IPS DF 6.9 (cell line): ENCODE measurements around the gene TDRD15.
"Not testable (repeated sequence)": the region's sequence is repeated elsewhere in the genome, so short reads cannot be mapped to it uniquely, and the experiment has no call there.

Experiments used
- DNase-seq: peaks from one replicate; pipeline ENCODE4 v3.0.0-alpha.2; 2013; ENCODE audit warnings: low read depth, low spot score
- H3K27ac ChIP-seq: one replicate; pipeline ENCODE4 v1.5.1; 2013; ENCODE audit warnings: low read length, control low read depth
- H3K27me3 ChIP-seq: 2 replicates; pipeline ENCODE4 v1.6.1; 2013; ENCODE audit warnings: mild to moderate bottlenecking, low read length; ENCODE audit not compliant: control insufficient read depth, insufficient read depth
- H3K36me3 ChIP-seq: 2 replicates; pipeline ENCODE4 v1.6.1; 2013; ENCODE audit warnings: low read length; ENCODE audit not compliant: control insufficient read depth, insufficient read depth
- H3K4me1 ChIP-seq: 2 replicates; pipeline ENCODE4 v1.6.1; 2013; ENCODE audit warnings: low read length; ENCODE audit not compliant: control insufficient read depth, insufficient read depth
- H3K4me3 ChIP-seq: 2 replicates; pipeline ENCODE4 v1.5.1; 2013; ENCODE audit warnings: mild to moderate bottlenecking, low read length
- H3K9me3 ChIP-seq: 2 replicates; pipeline ENCODE4 v1.6.1; 2013; ENCODE audit warnings: low read length, inconsistent platforms; ENCODE audit not compliant: control insufficient read depth, insufficient read depth
- WGBS: extraction: QIAGEN DNeasy Blood & Tissue Kit; methylation state at CpG from one replicate; pipeline ENCODE4 v1.1.7; 2013; ENCODE audit warnings: mixed read lengths, missing lambda C conversion rate; ENCODE audit not compliant: insufficient read length, insufficient coverage; 5-methylcytosine and 5-hydroxymethylcytosine counted together

TDRD15 gene

DNA sequence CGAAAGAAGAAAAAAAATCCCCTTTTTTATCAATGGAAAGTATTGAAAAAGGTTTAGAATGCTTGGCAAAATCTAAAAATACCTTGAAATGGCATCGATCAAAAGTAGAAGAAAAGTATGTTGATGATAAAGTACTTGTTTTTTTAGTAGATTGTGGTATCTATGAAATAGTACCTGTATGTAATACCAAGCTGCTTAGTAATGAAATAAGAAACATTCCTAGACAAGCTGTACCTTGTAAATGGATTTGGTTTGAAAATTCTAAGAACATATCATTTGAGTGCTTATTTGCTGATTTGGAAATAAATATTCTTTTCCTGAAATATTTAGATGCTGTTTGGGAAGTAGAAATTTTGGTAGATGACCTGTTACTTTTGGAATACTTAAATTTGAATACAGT lies 18.4 kb downstream of the TDRD15 start:
- DNase-seq = no peak
- Histone ChIP-seq H3K27ac (no peak overlapping the region), H3K4me3 (no peak overlapping the region), H3K9me3 (no peaks in the 10 kb centered on the region), H3K4me1 (no peaks in the 10 kb centered on the region), H3K36me3 (no peaks in the 10 kb centered on the region), H3K27me3 (no peaks in the 10 kb centered on the region)
- no CpG with 5 or more reads among the region's 2 CpGs for WGBS

DNA sequence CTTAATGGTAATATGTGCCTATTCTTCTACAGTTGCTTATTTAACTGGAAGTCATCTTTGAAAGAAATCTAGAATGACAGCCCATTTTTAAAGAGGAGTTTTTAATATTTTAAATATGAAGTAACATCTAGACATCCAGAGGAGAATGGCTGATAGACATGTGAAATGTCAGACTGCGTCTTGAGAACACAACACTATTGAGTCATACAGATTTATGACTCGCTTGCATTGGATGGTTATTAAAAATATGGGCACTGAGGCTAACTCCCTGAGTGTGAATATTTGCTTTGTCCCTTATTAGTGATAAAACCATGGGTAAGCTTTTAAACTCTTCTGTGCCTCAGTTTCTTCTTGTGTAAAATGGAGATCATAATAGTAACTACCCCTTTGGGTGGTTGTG lies 22.9 kb downstream of the TDRD15 start:
- no peak for DNase-seq
- no peaks in the 10 kb centered on the region for H3K4me1 ChIP-seq
- no peaks in the 10 kb centered on the region for H3K36me3 ChIP-seq
- H3K27ac ChIP-seq = no peak overlapping the region
- no peak overlapping the region for H3K4me3 ChIP-seq
- H3K27me3 ChIP-seq = no peaks in the 10 kb centered on the region
- no peaks in the 10 kb centered on the region for H3K9me3 ChIP-seq
- WGBS = no CpG with 5 or more reads among the region's 2 CpGs

DNA sequence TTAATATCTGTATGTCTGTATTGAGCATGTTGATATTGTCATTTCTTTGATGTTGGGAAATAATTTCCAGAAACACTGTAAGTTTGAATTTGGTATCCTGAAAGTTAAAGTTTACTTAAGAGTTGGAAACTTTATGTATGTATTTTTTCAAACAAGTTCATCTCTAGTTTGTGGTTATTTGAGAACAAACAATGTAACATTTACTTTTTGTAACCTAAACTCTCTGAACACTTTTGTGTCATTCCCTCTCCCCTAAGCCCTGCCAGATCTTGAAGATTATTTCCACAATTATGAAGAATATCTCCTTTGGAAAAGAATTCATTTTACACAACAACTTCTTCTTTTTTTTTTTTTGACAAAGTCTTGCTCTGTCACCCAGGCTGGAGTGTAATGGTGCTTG lies 24.9 kb downstream of the TDRD15 start:
- H3K4me1 ChIP-seq = no peaks in the 10 kb centered on the region
- no peak overlapping the region for H3K4me3 ChIP-seq
- H3K9me3 ChIP-seq = no peaks in the 10 kb centered on the region
- H3K27ac ChIP-seq = no peak overlapping the region
- no peak for DNase-seq
- H3K27me3 ChIP-seq = no peaks in the 10 kb centered on the region
- no peaks in the 10 kb centered on the region for H3K36me3 ChIP-seq

DNA sequence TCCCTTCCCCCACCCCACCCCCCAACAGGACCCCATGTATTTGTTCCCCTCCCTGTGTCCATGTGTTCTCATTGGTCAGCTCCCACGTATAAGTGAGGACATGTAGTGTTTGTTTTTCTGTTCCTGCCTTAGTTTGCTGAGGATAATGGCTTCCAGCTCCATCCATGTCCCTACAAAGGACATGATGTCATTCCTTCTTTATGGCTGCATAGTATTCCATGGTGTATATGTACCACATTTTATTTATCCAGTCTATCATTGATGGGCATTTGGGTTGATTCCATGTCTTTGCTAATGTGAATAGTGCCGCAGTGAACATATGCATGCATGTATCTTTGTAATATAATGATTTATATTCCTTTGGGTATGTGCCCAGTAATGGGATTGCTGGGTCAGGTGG lies 27.5 kb downstream of the TDRD15 start:
- not testable (repeated sequence) for DNase-seq
- no CpG with 5 or more reads among the region's 2 CpGs for WGBS

GRCh38 chr2:21155365-21156136 lies 31.8 kb downstream of the TDRD15 start:
- no peak for DNase-seq
- WGBS = no CpG with 5 or more reads among the region's 3 CpGs
- Histone ChIP-seq H3K27me3 (no peaks in the 10 kb centered on the region), H3K4me1 (no peaks in the 10 kb centered on the region), H3K9me3 (no peaks in the 10 kb centered on the region), H3K4me3 (no peak overlapping the region), H3K36me3 (no peaks in the 10 kb centered on the region), H3K27ac (no peak overlapping the region)

More for the DNA sequence above, 27.5 kb downstream of the TDRD15 start:
- H3K36me3 ChIP-seq, H3K27me3 ChIP-seq, H3K4me3 ChIP-seq, H3K27ac ChIP-seq, H3K4me1 ChIP-seq, H3K9me3 ChIP-seq: not testable (repeated sequence)

GRCh38 chr2:21161122-21161521 lies 37.4 kb downstream of the TDRD15 start:
- DNase-seq = no peak
- Histone ChIP-seq H3K27me3 (no peaks in the 10 kb centered on the region), H3K9me3 (no peaks in the 10 kb centered on the region), H3K4me1 (no peaks in the 10 kb centered on the region), H3K27ac (no peak overlapping the region), H3K4me3 (no peak overlapping the region), H3K36me3 (no peaks in the 10 kb centered on the region)
- WGBS = no CpG with 5 or more reads among the region's 6 CpGs

DNA sequence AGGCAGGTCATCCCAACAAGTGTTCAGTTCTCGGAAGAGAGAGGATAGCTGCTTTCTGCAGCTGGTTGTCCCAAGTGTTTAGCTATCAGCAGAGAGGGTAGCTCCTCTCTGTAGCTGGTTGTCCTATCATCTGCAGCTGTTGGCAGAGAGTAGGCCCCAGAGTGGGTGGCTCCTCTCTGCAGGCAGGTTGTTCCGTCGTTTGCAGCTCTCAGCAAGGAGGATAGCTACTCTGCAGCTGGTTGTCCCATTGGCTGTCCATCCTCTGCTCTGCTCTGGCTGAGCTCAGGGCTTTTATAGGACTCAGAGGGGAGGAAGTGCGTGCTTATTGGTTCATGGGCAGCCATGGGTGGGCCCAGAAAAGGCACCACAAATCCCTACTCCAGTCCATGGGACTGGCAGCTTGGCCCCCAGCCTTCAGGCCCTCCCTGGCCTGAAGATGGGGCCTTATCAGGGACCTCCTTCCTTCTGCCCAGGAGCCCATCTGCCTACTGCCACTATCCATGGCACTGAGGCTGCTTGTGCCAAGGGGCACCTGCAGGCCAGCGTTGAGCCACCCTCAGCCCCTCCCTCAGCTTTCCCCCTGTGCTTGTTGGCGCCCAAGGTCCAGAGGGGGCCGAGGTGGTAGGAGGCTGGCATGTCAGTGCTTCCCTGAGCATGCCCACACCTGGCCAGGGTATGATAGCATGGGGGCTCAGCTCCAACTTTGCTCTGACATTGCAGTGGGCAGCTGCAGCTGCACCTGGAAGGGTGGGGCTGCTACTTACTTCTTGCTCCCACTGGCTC lies 38.3 kb downstream of the TDRD15 start:
- Histone ChIP-seq H3K4me1 (no peaks in the 10 kb centered on the region), H3K27ac (no peak overlapping the region), H3K9me3 (no peaks in the 10 kb centered on the region), H3K36me3 (no peaks in the 10 kb centered on the region), H3K4me3 (no peak overlapping the region), H3K27me3 (no peaks in the 10 kb centered on the region)
- no CpG with 5 or more reads among the region's 7 CpGs for WGBS
- DNase-seq = no peak

DNA sequence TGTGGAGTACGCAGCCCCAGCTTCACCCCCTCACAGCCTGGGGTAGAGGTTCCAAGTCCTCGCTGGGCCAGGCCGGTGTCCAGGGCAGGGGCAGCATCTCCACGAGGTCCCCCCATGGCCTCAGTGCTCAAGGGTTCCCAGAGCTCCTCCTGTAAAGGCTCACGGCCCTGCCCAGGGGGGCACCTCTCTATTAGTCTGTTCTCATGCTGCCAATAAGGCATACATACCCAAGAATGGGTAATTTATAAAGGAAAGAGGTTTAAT lies 38.8 kb downstream of the TDRD15 start:
- H3K4me1 ChIP-seq = no peaks in the 10 kb centered on the region
- no peaks in the 10 kb centered on the region for H3K36me3 ChIP-seq
- no peak overlapping the region for H3K4me3 ChIP-seq
- DNase-seq = no peak
- H3K27me3 ChIP-seq = no peaks in the 10 kb centered on the region
- no peak overlapping the region for H3K27ac ChIP-seq
- H3K9me3 ChIP-seq = no peaks in the 10 kb centered on the region
- no CpG with 5 or more reads among the region's 5 CpGs for WGBS

GRCh38 chr2:21163213-21163612 lies 39.4 kb downstream of the TDRD15 start:
- Histone ChIP-seq H3K27ac (no peak overlapping the region), H3K36me3 (no peaks in the 10 kb centered on the region), H3K9me3 (no peaks in the 10 kb centered on the region), H3K27me3 (no peaks in the 10 kb centered on the region), H3K4me1 (no peaks in the 10 kb centered on the region), H3K4me3 (no peak overlapping the region)
- no CpG with 5 or more reads among the region's 9 CpGs for WGBS
- DNase-seq = no peak

DNA sequence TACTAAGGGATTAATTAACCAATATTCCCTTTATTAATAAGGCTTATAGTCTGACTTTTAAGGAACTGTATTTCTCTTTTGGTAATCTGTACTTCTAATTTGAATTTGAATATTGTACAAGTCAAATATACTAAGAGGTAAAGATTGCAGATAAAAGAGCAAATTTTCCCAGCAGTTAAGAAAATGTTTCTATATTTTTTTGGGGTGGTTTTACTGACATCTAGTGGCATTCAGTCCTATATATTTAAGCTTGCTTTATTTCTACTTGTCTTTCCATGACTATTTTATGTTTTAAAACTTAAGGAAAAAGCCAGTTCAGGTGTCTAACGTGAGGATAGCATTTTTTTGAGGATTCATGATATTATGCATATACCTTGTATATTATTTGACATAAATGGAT lies 41.6 kb downstream of the TDRD15 start:
- Histone ChIP-seq H3K36me3 (no peaks in the 10 kb centered on the region), H3K9me3 (no peaks in the 10 kb centered on the region), H3K27me3 (no peaks in the 10 kb centered on the region), H3K4me1 (no peaks in the 10 kb centered on the region), H3K4me3 (no peak overlapping the region), H3K27ac (no peak overlapping the region)
- DNase-seq = no peak
- WGBS = no CpG with 5 or more reads among the region's 1 CpG
